Measurements from ENCODE around the gene HEYL.

HEYL gene

DNA sequence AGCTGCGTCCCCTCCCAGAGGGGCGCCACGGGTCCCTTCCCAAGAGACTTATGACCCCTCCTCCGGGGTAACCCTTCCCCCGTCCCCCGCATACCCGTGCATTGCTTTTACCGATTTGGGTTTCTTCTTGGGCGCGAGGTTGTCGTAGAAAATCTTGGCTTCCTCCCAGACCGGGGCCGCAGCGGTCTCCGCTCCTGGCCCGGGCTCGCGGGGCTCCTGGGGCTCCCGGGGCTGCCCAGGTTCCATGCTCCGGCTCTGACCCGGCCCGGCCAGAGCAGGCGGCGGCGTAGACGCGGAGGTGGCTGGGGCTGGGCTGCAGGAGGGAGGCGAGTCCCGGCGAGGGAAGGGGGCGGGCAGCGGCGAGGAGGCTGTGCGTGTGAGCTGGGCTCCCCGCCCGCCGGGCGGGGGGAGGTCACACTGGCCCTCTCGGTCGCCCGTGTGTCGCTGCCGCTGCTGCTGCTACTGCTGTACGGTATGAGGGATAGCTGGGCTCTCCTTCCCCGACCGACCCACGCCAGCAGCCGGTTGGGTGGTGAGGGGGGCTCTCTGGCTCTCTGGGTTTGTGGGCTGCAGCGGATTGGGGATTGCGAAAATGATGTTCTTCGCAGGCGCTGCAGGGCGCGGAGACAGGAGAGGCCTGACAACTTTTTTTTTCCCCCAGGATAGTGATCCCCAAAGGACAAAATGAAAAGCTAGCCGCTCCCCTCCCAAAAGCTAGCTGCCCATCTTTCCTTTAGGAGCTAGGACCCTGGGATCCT is 32.5 kb upstream of the HEYL start, which contains the start of gene NT5C1A:
NT5C1A (minus strand) TSS at position 315 of the 758 bp plus-strand sequence; CDS start at position 246, 69 bp downstream.
- Histone ChIP-seq H3K36me3 (ENCODE audit: control insufficient read depth, insufficient read depth, low read length) (no peaks in the 10 kb centered on the region), H3K4me3 (replicated peaks; ENCODE audit: low read depth, low read length) (peak within 1 kb of the TSS; percentile 61), H3K27me3 (replicated peaks; ENCODE audit: control insufficient read depth, insufficient read depth, low read length) (no peaks in the 10 kb centered on the region; the same call in 1 of the 2 replicates)
- TF ChIP-seq, protein P1, sequence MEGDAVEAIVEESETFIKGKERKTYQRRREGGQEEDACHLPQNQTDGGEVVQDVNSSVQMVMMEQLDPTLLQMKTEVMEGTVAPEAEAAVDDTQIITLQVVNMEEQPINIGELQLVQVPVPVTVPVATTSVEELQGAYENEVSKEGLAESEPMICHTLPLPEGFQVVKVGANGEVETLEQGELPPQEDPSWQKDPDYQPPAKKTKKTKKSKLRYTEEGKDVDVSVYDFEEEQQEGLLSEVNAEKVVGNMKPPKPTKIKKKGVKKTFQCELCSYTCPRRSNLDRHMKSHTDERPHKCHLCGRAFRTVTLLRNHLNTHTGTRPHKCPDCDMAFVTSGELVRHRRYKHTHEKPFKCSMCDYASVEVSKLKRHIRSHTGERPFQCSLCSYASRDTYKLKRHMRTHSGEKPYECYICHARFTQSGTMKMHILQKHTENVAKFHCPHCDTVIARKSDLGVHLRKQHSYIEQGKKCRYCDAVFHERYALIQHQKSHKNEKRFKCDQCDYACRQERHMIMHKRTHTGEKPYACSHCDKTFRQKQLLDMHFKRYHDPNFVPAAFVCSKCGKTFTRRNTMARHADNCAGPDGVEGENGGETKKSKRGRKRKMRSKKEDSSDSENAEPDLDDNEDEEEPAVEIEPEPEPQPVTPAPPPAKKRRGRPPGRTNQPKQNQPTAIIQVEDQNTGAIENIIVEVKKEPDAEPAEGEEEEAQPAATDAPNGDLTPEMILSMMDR (IDR thresholded peaks at IDR 0.05; ENCODE audit: insufficient read depth, low read length, poor library complexity, severe bottlenecking), result no peak
- DNase-seq (ENCODE audit: extremely low read depth, insufficient read length), result peak; percentile 57

DNA sequence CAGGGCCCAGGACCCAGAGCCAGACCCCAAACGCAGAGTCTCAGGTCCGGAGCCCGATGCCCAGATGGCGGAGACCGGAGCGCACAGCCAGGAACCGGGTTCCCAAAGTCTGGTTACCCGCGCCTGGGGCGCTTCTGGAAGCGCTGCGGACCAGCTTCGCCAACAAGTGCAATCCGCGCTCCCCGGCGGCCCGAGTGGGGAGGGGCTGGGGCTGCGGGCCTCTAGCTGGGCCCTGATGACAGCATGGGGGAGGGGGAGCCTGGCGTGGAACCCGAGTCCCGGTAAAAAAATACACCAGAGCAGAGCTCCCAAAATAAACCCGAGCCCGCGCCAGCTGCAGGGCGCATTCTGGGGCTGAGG is 32.0 kb upstream of the HEYL start:
- peak overlapping the region; percentile 61 for H3K4me3 ChIP-seq (replicated peaks; ENCODE audit: low read depth, low read length)
- no peaks in the 10 kb centered on the region; the same call in 1 of the 2 replicates for H3K27me3 ChIP-seq (replicated peaks; ENCODE audit: control insufficient read depth, insufficient read depth, low read length)
- no peaks in the 10 kb centered on the region for H3K36me3 ChIP-seq (ENCODE audit: control insufficient read depth, insufficient read depth, low read length)
- no peak for DNase-seq (ENCODE audit: extremely low read depth, insufficient read length)
- TF ChIP-seq, protein P1 (IDR thresholded peaks at IDR 0.05; ENCODE audit: insufficient read depth, low read length, poor library complexity, severe bottlenecking), result no peak

DNA sequence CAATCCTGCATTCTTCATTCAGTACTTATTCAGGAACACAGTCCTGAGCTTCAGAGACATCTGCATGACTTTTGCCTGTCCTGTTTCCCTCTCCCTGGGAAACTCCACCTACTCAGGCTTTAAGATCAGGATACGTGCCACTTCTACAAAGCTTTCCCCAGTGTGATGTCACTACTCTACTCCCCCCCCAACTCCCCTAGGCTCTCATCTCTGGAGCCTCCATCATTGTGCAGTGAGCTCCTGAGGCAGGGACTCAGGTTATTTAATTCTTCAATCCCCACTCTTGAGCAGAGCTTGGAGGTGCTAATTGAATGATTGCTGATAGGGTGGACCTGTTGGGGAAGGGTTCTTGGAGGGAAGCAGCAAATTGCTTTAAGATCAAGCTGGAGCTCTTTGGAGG is 31.2 kb upstream of the HEYL start:
- Histone ChIP-seq H3K36me3 (ENCODE audit: control insufficient read depth, insufficient read depth, low read length) (no peaks in the 10 kb centered on the region), H3K4me3 (replicated peaks; ENCODE audit: low read depth, low read length) (no peak overlapping the region), H3K27me3 (replicated peaks; ENCODE audit: control insufficient read depth, insufficient read depth, low read length) (no peaks in the 10 kb centered on the region; the same call in 1 of the 2 replicates)
- DNase-seq (ENCODE audit: extremely low read depth, insufficient read length), result no peak
- TF ChIP-seq, protein P1 (IDR thresholded peaks at IDR 0.05; ENCODE audit: insufficient read depth, low read length, poor library complexity, severe bottlenecking), result no peak

DNA sequence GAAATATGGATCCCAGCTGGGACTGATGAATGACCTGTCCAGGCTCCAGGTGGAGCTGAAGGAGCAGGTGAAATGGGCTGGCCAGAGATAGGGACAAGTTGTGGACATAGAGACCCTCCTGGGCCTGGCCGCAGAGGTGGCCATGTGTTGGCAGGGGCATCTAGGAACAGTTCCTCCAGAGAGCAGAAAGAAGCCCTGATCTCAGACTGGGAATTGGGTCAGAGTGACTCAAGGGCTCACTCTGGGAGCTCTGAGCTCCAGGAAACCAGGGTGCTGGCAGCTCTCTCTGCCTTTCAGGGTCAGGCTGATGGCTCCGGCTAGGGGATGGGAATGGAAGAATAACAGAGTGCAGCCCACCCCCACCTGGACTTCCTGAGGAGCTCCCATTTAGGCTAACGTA is 29.5 kb upstream of the HEYL start:
- Histone ChIP-seq H3K27me3 (replicated peaks; ENCODE audit: control insufficient read depth, insufficient read depth, low read length) (no peaks in the 10 kb centered on the region), H3K4me3 (replicated peaks; ENCODE audit: low read depth, low read length) (no peak overlapping the region), H3K36me3 (ENCODE audit: control insufficient read depth, insufficient read depth, low read length) (no peaks in the 10 kb centered on the region)
- DNase-seq (ENCODE audit: extremely low read depth, insufficient read length), result no peak
- TF ChIP-seq, protein P1 (IDR thresholded peaks at IDR 0.05; ENCODE audit: insufficient read depth, low read length, poor library complexity, severe bottlenecking), result no peak

DNA sequence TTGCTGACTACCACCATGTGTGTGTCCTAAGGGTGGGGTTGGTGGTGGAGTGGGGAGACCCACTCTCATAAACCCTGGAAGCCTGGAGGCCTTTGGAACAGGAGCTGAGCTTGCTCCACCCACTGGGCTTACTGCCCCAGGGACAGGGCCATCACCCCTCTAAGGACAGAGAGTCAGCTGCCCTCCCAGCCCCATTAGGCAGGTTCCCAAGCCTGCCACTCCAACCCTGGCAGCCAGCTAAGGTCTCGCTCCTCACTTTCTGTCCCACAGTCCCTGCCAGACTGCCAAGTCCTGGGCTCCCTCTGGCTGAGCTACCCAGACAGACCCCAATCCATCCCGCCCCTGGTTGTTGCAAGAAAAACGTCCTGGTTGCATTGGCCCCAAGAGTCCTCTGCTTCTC is 28.7 kb upstream of the HEYL start:
- Histone ChIP-seq H3K27me3 (replicated peaks; ENCODE audit: control insufficient read depth, insufficient read depth, low read length) (no peaks in the 10 kb centered on the region), H3K36me3 (ENCODE audit: control insufficient read depth, insufficient read depth, low read length) (no peaks in the 10 kb centered on the region), H3K4me3 (replicated peaks; ENCODE audit: low read depth, low read length) (no peak overlapping the region)
- no peak for DNase-seq (ENCODE audit: extremely low read depth, insufficient read length)
- TF ChIP-seq, protein P1 (IDR thresholded peaks at IDR 0.05; ENCODE audit: insufficient read depth, low read length, poor library complexity, severe bottlenecking), result no peak
